HG02970 (cell line): ENCODE measurements around the gene ZNRF1.
"Not testable (repeated sequence)": the region's sequence is repeated elsewhere in the genome, so short reads cannot be mapped to it uniquely, and the experiment has no call there.

Source experiments
- ATAC-seq: cut with Tn5 transposase; IDR thresholded peaks from one replicate; pipeline ENCODE4 v1.9.1; 2021; ENCODE audit warnings: mild to moderate bottlenecking, moderate library complexity, moderate number of reproducible peaks; ENCODE audit not compliant: unreplicated experiment, low FRiP score

ZNRF1 gene

DNA sequence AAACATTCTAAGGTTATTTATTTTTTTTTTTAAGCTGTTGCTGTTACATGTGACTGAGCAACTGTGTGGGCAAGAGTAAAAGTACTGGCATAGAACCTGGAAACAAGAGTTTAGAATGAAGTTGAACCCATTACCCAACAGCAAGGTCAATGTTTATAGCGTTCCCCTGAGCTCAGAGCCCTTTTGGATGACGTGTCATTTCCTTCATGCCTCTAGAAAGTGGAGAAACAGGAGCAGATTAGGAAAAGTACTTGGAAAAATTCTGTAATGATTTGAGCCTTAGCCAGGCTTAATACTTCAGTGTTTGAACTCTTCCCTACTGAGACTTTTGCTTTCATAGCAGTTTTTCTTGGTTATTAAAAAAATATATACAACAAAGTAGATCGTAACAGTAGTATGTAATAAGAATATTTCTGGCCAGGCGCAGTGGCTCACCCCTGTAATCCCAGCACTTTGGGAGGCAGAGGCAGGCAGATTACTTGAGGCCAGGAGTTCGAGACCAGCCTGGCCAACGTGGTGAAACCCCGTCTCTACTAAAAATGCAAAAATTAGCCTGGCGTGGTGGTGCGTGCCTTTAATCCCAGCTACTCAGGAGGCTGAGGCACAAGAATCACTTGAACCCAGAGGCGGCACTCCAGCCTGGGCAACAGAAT is 27.5 kb downstream of the ZNRF1 start:
- ATAC-seq: not testable (repeated sequence)

DNA sequence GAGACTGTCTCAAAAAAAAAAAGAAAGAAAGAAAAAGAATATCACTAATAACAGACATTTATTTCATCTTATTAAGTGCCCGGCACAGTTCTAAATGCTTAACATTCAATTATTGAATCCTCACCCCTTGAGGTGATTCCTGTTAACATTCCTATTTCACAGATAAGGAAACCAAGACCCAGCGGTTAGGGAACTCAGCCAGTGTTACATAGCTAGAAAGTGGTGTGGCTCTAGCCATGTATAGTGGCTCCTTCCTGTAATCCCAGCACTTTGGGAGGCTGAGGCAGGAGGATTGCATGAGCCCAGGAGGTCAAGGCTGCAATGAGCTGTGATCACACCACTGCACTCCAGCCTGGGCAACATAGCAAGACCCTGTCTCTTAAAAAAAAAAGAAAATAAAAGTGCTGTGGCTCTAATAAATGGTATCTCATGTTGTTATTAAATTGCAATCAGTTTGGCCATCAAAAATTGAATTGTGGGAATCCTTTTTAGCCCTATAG is 28.1 kb downstream of the ZNRF1 start:
- no peak for ATAC-seq

DNA sequence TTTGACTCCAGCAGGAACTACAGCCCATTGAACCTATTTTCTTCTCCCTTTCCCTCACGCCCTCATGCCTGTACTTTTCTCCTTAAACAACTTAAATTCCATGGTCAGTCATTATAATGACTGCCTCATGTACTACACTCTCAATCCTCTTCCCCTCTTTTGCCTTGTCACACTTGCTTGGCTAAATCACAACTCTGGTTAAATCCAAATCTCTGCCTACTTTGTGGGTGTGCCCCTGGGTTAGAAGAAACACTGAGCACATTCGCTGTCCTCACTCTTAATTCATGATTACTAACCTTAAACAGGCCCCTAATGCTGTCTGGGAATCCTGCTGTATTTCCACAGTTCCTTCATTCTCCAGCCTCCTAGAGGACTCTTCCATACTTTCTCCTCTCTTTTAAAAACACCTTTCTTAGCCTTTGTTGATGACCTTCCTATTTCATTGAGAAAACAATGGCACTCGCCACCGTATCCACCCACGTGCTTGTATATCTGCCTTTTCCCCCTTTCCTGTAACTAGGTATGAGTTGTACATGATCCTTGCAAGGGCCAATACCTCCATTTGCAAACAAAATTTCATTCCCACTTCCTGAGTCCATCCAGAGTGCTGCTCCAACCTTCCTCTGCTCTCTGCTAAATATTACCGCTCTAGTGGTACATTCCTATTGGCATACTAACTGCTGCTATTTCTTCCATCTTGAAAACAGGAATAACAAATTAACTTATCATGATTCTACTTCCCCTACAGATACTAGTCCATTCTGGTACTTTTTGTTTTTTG is 28.9 kb downstream of the ZNRF1 start:
- no peak for ATAC-seq

DNA sequence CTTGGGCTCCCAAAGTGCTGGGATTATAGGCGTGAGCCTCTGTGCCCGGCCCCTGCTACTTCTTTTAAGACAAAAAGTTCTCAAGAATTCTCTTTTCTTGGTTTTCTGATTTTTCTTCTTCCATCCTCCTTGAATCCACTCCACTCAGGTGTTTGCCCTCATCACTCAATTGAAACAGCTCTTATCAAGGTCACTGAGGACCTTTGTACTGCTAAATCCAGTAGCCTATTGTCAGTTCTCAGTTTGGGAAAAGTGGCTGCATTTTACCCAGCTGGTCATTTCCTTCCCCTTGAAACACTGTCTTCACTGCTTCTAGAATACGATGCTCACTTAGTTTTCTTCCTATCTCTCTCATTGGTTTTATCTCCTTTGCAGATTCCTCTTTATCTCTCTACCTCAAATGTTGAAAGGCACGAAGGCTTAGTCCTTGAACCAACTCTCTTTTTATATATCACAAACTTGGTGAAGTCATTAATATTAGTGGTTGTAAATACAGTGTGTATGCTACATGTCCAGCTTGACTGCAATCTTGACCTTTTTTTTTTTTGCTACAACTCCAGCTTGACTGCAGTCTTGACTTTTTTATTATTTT is 29.8 kb downstream of the ZNRF1 start:
- no peak for ATAC-seq

DNA sequence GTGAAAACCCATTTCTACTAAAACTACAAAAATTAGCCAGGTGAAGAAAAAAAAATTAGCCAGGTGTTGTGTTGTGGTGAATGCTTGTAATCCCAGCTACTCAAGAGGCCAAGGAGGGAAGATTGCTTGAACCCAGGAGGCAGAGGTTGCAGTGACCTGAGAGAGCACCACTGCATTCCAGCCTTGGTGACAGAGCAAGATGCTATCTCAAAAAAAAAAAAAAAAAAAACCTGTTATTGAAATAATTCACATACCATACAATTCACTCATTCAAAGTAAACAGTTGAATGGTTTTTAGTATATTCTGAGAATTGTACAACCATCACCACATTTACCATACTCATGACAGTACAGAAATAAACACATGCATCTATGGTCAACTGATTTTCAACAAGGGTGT is 31.0 kb downstream of the ZNRF1 start:
- ATAC-seq: no peak

DNA sequence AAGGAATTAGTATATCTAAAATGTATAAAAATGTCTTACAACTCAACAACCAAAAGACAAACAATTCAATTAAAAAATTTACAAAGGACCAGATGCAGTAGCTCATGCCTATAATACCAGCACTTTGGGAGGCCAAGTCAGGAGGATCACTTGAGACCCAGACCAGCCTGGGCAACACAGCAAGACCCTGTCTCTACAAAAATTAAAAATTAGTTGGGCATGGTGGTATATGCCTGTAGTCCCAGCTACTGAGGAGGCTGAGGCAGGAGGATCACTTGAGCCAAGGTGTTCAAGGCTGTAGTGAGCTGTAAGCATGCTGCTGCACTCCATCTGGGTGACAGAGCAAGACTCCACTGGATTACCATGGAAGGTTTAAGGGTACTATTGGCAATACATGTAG is 33.8 kb downstream of the ZNRF1 start:
- ATAC-seq: no peak

DNA sequence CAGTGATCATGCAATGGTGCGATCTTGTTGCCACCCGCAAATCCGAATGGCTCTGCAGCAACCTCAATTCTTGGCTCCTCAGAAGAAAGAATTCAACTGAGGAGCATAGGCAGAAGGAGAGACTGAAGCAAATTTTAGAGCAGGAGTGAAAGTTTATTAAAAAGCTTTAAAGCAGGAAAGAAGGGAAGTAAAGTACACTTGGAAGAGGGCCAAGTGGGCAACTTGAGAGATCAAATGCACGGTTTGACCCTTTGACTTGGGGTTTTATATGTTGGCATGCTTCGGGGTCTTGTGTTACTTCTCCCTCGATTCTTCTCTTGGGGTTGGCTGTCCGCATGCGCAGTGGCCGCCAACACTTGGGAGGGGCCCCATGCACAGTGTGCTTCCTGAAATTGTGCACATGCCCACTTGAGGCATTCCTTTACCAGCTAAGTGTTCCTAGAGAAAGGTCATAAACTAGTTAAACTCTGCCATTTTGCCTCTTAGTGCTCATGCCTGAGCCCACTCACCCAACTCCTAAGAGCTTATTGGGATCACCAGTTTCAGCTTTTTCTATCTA is 36.7 kb downstream of the ZNRF1 start:
- ATAC-seq: no peak

DNA sequence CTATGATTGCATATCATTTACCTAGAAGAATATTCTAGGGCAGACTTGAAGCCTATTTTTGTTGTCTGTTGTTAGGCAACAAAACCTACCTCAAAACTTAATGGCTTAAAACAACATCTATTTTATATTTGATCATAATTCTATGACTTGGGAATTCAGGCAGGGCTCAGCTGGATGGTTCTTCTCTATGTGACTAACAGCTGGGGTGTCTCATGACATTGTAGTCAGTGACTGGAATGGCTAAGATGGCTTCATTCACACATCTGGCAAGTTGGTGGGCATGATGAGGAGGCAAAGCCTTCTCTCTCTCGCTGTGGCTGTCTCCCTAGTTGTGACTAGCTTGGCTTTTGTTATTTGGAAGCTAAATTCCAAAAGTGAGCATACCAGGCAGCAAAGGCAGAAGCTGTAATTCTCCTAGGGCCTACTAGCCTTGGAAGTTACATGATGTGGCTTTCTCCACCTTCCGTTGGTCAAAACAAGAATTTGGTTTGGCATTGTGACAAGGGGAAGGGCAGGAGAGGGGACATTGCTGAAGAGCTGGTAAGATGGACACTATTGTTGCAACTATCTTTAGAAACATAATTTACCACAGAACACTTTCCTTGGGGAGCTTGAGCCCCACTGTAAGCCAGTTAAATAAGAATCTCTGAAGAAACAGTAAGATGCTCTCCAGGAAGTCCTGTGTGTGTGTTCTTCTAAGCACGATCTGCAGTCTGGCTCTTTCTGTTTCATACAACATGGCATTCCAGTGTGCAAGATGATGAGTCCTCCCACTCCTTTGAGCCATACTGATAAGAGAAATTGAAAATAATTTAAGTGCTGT is 39.4 kb downstream of the ZNRF1 start:
- ATAC-seq: no peak

DNA sequence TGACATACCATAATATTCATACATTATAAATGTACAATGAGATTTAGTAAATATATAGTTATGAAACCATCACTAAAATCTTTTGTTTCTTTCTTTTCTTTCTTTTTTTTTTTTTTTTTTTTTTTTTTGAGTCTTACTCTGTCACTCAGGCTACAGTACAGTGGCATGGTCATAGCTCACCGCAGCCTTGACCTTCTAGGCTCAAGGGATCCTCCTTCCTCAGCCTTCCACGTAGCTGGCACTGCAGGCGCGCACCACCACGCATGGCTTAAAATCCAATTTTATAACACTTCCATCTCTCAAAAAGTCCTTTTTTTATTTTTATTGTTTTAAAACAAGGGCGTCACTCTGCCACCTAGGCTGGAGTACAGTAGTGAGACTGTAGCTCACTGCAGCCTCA is 41.1 kb downstream of the ZNRF1 start:
- ATAC-seq: no peak

DNA sequence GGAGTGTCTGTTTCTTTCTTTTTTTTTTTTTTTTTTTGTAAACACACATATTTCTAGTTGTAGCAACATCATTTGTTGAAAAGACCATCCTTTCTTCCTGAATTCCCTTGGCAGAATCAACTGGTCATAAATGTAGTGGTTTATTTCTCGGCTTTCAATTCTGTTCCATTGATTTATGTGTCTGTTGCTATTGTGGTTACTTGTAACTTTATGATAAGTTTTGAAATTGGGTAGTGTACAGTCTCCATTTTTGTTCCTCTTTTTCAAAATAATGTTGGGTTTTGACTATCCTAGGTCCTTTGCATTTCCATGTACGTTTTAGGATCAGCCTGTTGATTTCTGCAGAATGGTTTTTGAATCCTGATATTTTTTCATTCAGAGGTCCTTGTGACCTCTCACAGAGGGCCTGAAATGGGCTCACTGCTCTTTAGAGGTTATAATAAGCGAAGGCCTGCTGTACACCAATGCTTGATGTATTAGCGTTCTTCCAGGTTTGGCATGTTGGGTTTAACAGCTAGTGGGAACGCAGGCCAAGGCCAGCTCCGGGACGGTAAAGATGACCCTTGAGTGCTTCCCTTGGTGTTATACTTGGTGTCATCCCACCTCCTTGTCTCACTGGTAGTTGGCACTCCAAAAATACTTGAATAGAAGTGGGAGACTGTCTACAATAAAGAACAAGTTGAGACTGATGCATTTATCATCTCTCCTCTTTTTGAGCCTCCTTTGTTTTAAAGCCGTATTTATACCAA is 43.8 kb downstream of the ZNRF1 start:
- ATAC-seq: no peak

DNA sequence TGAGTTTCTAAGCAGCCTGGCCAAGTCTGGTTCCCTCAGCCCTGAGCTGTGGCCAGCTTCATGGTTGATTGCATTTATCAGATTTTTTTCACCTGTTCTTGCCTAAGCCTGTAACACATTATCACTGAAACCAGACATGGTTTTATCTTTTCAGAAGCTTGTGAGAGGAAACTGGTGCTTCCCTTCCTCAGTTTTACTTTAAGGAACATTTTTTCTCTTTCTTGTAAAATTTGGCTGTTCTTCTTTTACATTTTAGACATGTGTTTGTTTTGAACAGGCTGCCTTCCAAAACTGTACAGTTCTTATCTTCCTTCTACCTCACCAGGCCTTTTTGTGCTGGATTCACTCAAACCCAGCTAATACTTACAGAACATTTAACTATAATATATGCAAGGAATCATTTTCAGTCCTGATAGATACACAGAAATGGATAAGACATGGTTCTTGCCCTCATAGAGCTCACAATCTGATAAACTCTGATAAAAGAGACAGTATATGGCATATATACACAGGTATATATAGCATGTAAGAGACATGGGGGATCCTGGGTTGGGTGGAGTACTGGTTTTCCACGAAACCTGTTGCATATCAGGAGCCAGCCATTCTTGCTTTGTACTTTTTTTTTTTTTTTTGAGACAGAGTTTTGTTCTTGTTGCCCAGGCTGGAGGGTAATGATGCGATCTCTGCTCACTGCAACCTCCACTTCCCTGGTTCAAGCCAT is 44.5 kb downstream of the ZNRF1 start:
- ATAC-seq: no peak

DNA sequence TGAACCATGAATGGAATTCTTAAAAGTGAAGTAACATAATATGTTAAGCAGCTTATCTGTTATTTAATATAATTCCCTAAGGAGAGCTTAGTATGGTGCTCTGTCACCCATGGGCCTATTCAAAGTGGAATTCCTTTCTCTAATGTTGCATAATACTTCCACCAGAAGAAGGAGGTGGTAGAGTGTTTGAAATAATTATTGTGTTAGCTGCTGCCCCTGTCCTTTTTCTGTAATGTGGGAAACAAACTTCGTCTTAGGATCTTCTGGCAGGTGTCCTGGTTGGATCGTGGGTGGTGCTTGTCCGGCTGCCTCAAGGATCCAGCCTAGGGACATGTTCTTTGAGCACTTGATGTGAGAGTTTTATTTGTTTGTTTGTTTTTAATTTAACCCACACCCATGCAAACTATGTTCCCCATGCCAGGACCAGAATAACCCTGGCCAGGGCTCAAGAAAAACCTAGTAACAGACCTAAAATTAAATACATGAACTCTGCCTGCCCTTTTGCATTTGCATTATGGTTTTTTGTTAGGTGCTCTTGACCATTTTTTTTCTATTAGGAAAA is 46.1 kb downstream of the ZNRF1 start:
- ATAC-seq: no peak

DNA sequence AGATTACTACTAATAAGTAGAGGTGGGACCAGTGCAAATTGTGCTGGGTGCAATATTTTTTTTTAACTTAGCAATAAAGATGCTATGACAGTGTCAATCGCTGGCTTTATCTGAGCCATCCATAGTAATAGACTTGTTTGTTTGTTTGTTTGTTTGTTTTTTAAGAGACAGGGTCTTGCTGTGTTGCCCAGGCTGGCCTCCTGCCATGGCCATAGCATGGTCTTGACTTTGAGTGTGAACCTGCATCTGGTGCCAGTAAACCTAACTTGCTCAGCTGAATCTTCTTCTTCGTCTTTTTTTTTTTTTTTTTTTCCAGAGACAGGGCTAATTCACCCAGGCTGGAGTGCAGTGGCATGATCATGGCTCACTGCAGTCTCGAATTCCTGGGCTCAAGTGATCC is 46.6 kb downstream of the ZNRF1 start:
- ATAC-seq: no peak

DNA sequence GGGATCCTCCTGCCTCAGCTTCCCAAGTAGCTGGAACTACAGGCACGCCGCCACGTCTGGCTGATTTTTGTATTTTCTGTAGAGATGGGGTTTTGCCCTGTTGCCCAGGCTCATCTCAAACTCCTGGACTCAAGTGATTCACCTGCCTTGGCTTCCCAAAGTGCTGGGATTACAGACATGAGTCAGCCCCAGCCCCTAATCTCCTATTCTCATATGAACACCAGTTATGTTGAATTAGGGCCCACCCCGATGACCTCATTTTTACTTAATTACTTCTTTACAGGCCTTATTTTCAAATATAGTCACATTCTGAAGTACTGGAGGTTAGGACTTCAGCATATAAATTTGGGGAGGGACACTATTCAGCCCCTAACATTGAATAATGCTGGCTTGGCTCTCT is 49.2 kb downstream of the ZNRF1 start:
- no peak for ATAC-seq

DNA sequence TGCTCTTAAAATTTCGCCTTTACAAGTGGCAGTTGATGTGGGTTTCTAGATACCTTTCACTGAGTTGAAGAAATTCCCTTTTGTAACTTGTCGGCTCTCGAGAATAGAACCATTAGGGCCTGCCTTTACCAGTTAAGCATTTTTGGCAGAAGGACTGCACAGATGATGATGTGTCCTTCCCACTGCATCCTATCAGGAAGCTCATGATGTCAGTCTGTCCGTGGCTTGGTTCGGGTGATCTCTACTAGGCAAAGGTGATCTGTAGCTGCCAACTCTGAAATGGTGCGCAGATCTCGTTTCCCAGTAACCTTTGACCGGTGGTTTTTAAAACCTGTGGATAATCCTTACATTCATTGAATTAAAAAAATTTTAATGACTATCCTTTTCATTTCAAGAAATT is 49.7 kb downstream of the ZNRF1 start:
- no peak for ATAC-seq

DNA sequence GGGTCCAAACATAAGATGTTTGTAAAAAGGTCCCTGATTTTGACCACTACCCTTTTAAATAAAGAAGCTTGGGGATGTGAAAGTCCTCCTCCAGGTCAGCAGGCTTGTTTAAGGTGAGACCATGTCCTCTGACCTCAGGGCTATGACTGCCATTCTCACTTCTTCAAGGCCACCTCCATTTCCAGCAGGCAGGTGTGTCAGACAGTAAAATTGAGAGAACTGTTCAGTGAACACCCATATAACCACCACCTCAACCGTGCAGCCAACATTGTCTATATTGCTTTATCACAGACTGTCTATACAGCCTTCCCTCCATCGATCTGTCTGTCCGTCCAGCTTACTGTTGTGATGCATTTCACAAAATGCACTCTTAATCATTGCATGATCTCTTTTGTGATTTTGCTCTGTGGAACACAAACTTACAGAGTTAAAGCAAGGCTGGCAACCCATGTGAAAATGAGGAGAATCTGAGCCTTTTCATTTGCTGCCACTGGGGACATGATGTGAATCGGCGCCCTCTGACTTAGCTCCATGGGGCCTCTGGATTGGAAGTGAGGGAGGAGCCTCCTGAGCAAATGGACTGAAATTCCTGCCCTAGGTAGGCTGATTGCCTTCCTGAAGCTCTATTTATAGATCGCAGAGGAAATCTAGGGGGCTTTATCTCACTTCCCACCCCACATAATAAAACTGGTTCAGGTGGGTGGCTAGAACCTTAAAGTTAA is 53.8 kb downstream of the ZNRF1 start:
- no peak for ATAC-seq

DNA sequence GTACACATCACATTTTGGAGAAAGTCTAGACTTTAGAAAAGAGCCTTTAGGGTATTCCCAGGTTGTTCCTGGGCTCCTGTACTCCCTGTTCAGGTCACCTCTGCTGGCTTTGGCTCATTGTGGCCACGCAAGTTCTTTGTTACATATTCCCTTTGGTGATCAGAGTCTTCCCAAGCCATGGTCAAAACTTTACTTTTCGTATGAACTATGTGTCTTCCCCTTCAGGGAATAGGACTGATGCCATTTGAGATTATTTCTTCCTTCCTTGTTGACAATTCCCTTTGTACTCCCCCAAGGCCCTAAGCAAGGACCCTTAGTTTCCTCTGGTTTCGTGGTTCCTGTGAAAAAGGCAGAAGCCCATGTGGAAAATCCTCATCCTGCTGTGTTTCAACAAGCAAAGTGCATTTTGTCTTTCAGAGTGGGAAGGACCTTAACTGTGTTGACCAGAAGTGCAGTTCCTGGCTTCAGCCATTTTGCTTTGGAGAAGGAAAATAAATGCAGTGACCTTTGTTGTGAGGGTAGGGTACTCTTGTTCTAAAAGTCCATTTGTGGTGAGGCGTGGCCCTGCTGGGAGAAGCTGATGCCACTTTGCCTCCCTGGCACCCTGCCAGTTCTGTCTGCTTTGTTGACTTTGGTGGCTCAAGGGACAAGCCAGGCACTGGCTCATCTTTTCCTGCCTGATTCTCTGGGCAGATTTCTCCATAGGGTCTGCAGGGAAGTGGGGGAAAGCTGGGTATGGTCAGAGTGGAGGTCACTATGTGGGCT is 55.1 kb downstream of the ZNRF1 start:
- ATAC-seq: no peak

DNA sequence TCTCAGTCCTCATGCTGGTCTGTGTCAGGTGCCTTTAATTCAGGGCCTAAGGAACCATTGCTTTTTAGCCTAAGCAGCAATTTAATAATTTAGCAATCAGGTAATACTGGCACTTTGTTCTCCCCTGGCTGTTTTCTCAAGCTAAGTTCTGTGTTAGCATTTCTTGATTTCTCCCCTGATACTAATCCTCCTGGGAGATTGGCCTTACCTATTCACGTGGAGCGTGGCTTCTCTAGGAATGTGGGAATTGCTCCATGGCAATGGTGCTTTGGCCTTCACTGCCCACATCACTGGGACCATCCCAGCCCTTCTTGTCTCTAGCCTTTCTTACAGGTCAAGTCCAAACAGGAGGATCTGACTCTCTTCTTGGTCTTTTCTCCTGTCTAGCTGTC is 55.7 kb downstream of the ZNRF1 start:
- ATAC-seq: no peak
